IPS-18a (cell line): ENCODE measurements around the gene PPFIBP2.

ENCODE experiments used
- H3K27ac ChIP-seq: one replicate; pipeline ENCODE4 v1.5.1; 2013; ENCODE audit warnings: low read length
- H3K27me3 ChIP-seq: one replicate; pipeline ENCODE4 v1.6.1; 2013; ENCODE audit warnings: mild to moderate bottlenecking, low read length; ENCODE audit not compliant: control insufficient read depth, insufficient read depth
- H3K36me3 ChIP-seq: one replicate; pipeline ENCODE4 v1.6.1; 2013; ENCODE audit warnings: low read depth, low read length; ENCODE audit not compliant: control insufficient read depth
- H3K4me1 ChIP-seq: one replicate; pipeline ENCODE4 v1.6.1; 2013; ENCODE audit warnings: low read depth, low read length; ENCODE audit not compliant: control insufficient read depth
- H3K4me3 ChIP-seq: one replicate; pipeline ENCODE4 v1.5.1; 2013; ENCODE audit warnings: low read length
- H3K9ac ChIP-seq: one replicate; pipeline ENCODE4 v1.6.1; 2013; ENCODE audit warnings: mild to moderate bottlenecking, low read length, moderate library complexity
- H3K9me3 ChIP-seq: one replicate; pipeline ENCODE4 v1.6.1; 2013; ENCODE audit warnings: low read depth, low read length; ENCODE audit not compliant: control insufficient read depth

The PPFIBP2 gene

GRCh38 chr11:7610393-7610792, 96.6 kb downstream of the PPFIBP2 start:
- Histone ChIP-seq H3K9me3 (no peaks in the 10 kb centered on the region), H3K9ac (no peak overlapping the region), H3K4me1 (peaks cover 9% of the 10 kb centered on the region), H3K36me3 (no peaks in the 10 kb centered on the region), H3K27me3 (no peaks in the 10 kb centered on the region), H3K4me3 (no peak overlapping the region), H3K27ac (no peak overlapping the region)

GRCh38 chr11:7611411-7611810, 97.6 kb downstream of the PPFIBP2 start:
- Histone ChIP-seq H3K4me1 (peaks cover 9% of the 10 kb centered on the region), H3K9me3 (no peaks in the 10 kb centered on the region), H3K27me3 (no peaks in the 10 kb centered on the region), H3K27ac (no peak overlapping the region), H3K4me3 (no peak overlapping the region), H3K36me3 (no peaks in the 10 kb centered on the region), H3K9ac (no peak overlapping the region)

DNA sequence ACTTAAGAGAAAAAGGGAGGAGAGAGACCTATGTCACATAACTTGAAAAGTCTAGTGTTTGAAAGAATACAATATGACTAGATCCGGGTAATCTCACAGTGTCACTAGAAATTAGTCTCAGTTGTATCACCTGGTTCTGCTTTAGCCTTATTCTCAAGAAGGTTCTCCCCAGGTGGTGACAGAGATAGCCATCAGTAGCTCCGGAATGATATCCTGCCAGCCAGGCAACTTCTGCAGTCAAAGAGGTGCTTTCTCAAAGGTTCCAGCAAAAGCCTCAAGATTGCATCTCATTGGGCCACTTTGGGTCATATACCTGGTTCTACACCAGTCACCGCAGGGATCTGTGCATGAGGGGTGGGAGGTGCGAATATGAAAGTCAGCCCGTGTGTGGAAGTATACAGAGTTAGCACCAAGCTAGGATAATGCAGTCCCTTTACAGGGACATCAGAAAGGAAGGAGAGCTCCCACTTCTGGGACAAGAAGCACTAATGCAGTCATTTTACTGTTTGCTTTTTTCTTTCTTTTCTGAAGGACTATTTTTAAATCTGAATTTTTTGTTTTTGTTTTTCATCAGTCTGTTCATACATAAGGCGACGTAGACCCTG, 98.4 kb downstream of the PPFIBP2 start:
- Histone ChIP-seq H3K27ac (no peak overlapping the region), H3K4me1 (peaks cover 9% of the 10 kb centered on the region), H3K9ac (no peak overlapping the region), H3K9me3 (no peaks in the 10 kb centered on the region), H3K4me3 (no peak overlapping the region), H3K27me3 (no peaks in the 10 kb centered on the region), H3K36me3 (no peaks in the 10 kb centered on the region)

- no peaks in the 10 kb centered on the region for H3K9me3 ChIP-seq
- no peaks in the 10 kb centered on the region for H3K36me3 ChIP-seq
- no peak overlapping the region for H3K27ac ChIP-seq
- H3K4me3 ChIP-seq, result no peak overlapping the region
- peaks cover 9% of the 10 kb centered on the region for H3K4me1 ChIP-seq
- H3K9ac ChIP-seq, result no peak overlapping the region
- no peaks in the 10 kb centered on the region for H3K27me3 ChIP-seq
Observed at GRCh38 chr11:7612661-7613393, 99.0 kb downstream of the PPFIBP2 start.

- H3K4me3 ChIP-seq, result no peak overlapping the region
- no peak overlapping the region for H3K9ac ChIP-seq
- H3K9me3 ChIP-seq, result no peaks in the 10 kb centered on the region
- H3K4me1 ChIP-seq, result peaks cover 9% of the 10 kb centered on the region
- H3K27me3 ChIP-seq, result no peaks in the 10 kb centered on the region
- H3K27ac ChIP-seq, result no peak overlapping the region
- no peaks in the 10 kb centered on the region for H3K36me3 ChIP-seq
Observed at GRCh38 chr11:7613394-7613720, 99.6 kb downstream of the PPFIBP2 start.

DNA sequence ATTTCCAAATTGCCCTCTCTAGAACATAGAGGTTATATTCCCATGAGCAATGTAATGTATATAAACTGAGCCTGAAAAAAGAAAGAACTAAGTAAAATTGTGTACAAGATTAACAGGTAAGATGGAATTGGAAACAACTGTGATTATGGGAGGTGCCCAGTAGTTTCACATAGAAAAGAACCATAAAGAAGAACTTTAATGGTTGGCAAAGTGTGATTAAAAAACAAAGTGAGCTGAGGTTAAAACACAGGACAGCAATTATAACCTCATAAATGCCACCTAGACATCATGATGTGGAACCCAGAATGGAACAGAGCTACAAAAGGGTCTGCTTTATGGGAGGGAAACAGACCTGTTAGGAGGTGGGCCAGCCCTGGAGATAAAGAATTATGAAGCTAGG, 100.9 kb downstream of the PPFIBP2 start:
- H3K27me3 ChIP-seq, result no peaks in the 10 kb centered on the region
- no peaks in the 10 kb centered on the region for H3K9me3 ChIP-seq
- H3K9ac ChIP-seq, result no peak overlapping the region
- H3K27ac ChIP-seq, result no peak overlapping the region
- no peak overlapping the region for H3K4me3 ChIP-seq
- no peaks in the 10 kb centered on the region for H3K36me3 ChIP-seq
- peaks cover 9% of the 10 kb centered on the region for H3K4me1 ChIP-seq

DNA sequence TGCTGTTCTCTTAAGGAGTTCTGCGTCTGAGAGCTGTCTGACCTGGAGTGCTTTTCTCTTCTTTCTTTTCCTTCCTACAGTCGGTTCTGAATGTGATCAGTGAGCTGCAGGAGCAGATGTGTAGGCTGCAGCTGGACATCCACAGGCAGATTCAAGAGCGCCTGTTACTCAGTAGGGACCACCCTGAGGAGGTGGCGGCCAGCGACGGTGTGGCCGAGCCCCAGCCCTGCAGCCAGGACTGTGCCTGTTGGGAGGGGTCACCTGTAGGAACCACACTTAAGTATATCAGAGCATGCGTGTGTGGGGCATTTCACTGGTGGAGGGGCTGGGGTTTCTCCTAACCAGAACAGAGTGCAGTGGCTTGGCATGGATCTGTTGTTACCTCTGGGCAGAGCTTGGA, 103.2 kb downstream of the PPFIBP2 start:
- Histone ChIP-seq H3K27me3 (no peaks in the 10 kb centered on the region), H3K4me1 (peaks cover 27% of the 10 kb centered on the region), H3K27ac (no peak overlapping the region), H3K36me3 (no peaks in the 10 kb centered on the region), H3K4me3 (no peak overlapping the region), H3K9me3 (no peaks in the 10 kb centered on the region), H3K9ac (no peak overlapping the region)

DNA sequence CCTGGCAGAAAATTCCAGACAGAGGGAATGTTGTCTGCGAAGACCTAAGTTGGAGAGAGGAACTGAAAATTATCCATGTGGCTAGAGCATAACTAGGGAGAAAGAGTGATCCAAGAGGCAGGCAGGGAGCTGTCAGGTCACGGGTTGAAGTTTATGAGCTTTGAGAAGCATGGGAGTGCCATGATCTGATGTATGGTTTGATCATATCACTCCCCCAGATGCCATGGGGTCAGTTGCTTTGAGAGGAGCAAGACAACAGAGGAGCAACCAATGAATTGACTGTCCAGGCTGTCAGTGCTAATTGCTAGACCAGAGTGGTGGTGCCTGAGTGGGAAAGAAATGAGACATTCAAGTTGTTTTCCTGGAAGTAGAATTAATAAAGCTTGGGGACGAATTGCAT, 105.5 kb downstream of the PPFIBP2 start:
- H3K9ac ChIP-seq, result no peak overlapping the region
- H3K36me3 ChIP-seq, result no peaks in the 10 kb centered on the region
- peaks cover 20% of the 10 kb centered on the region for H3K4me1 ChIP-seq
- no peaks in the 10 kb centered on the region for H3K27me3 ChIP-seq
- H3K27ac ChIP-seq, result no peak overlapping the region
- H3K4me3 ChIP-seq, result no peak overlapping the region
- no peaks in the 10 kb centered on the region for H3K9me3 ChIP-seq

- Histone ChIP-seq H3K27me3 (no peaks in the 10 kb centered on the region), H3K27ac (no peak overlapping the region), H3K4me3 (no peak overlapping the region), H3K4me1 (peaks cover 20% of the 10 kb centered on the region), H3K9me3 (no peaks in the 10 kb centered on the region), H3K9ac (no peak overlapping the region), H3K36me3 (no peaks in the 10 kb centered on the region)
Observed at GRCh38 chr11:7621090-7621489, 107.3 kb downstream of the PPFIBP2 start.

GRCh38 chr11:7621554-7621953, 107.8 kb downstream of the PPFIBP2 start:
- H3K4me1 ChIP-seq, result peaks cover 20% of the 10 kb centered on the region
- H3K27me3 ChIP-seq, result no peaks in the 10 kb centered on the region
- no peak overlapping the region for H3K9ac ChIP-seq
- no peak overlapping the region for H3K27ac ChIP-seq
- H3K36me3 ChIP-seq, result no peaks in the 10 kb centered on the region
- no peak overlapping the region for H3K4me3 ChIP-seq
- no peaks in the 10 kb centered on the region for H3K9me3 ChIP-seq

DNA sequence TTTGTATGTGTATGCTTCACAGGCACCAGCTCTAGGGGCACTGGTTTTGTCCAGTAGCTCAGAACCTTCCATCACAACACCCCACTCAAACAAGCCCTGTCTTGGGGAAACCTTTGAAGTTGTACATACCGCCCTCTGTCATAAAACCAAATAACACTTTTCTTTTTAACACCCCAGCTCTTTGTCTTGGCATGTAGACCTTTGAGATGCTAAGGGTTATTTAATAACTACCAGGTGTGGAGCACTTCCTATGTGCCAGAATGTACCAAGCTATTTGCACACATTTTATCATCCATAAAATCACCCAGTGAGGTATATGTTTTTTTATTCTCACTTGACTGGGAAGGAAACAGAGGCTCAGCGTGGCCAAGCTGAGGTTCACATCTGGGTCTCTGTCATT, 108.9 kb downstream of the PPFIBP2 start:
- no peak overlapping the region for H3K27ac ChIP-seq
- H3K9me3 ChIP-seq, result no peaks in the 10 kb centered on the region
- H3K4me1 ChIP-seq, result peaks cover 20% of the 10 kb centered on the region
- H3K36me3 ChIP-seq, result no peaks in the 10 kb centered on the region
- no peak overlapping the region for H3K9ac ChIP-seq
- H3K27me3 ChIP-seq, result no peaks in the 10 kb centered on the region
- H3K4me3 ChIP-seq, result no peak overlapping the region

- Histone ChIP-seq H3K4me1 (no peaks in the 10 kb centered on the region), H3K36me3 (no peaks in the 10 kb centered on the region)
Observed at GRCh38 chr11:7628660-7629059, 114.9 kb downstream of the PPFIBP2 start.

More at GRCh38 chr11:7628660-7629059, 114.9 kb downstream of the PPFIBP2 start:
- no peaks in the 10 kb centered on the region for H3K9me3 ChIP-seq
- H3K9ac ChIP-seq, result no peak overlapping the region
- no peak overlapping the region for H3K4me3 ChIP-seq
- H3K27me3 ChIP-seq, result no peaks in the 10 kb centered on the region
- no peak overlapping the region for H3K27ac ChIP-seq
